HFFc6 (cell line): ENCODE measurements around the gene NSFL1C. TPM values are rescaled to one million over a fixed set of nuclear protein-coding genes. Genes with fewer than 3 reads are reported as not detected.

Experiments
- DNase-seq: peaks from one replicate; pipeline ENCODE4 v3.0.0-alpha.2; 2018
- H3K27ac Mint-ChIP-seq: 2 replicates; pipeline ENCODE4 v1.8.0; 2020; ENCODE audit warnings: mild to moderate bottlenecking, mixed read lengths
- H3K27me3 Mint-ChIP-seq: 2 replicates; pipeline ENCODE4 v1.8.0; 2021; ENCODE audit warnings: mild to moderate bottlenecking, moderate library complexity, mixed read lengths; ENCODE audit not compliant: insufficient read depth
- H3K36me3 Mint-ChIP-seq: 2 replicates; pipeline ENCODE4 v1.8.0; 2021; ENCODE audit warnings: low read depth, mixed read lengths
- H3K4me1 Mint-ChIP-seq: 2 replicates; pipeline ENCODE4 v1.8.0; 2020; ENCODE audit warnings: low read depth, mixed read lengths
- H3K4me3 Mint-ChIP-seq: 2 replicates; pipeline ENCODE4 v1.8.0; 2020; ENCODE audit warnings: mild to moderate bottlenecking, moderate library complexity, mixed read lengths
- H3K9me3 Mint-ChIP-seq: 2 replicates; pipeline ENCODE4 v1.8.0; 2020; ENCODE audit warnings: mild to moderate bottlenecking, mixed read lengths
- total RNA-seq, 6 experiments: library from RNA; stranded (reverse); fragmentation: NEBNext Ultra II Directional; extraction: Animal tissue kit (Norgen Biotek cat#: 25700); gene quantifications; 2 replicates in 1 of 6; 3 replicates in 5 of 6; pipeline ENCODE4 v1.2.3, GENCODE V29; 2021
- TF ChIP-seq, protein P1 (sequence below): fragments of 200-600 bp; sonication (generic); IDR thresholded peaks from 2 replicates; pipeline ENCODE4 v1.5.0; 2021; ENCODE audit warnings: antibody characterized with exemption, mild to moderate bottlenecking

Gene NSFL1C
- total RNA-seq, 6 experiments from 2014 or later = 85.4 to 125 (median 103) TPM

- Mint-ChIP-seq H3K4me3 (no peak overlapping the region), H3K4me1 (peaks cover 70% of the 10 kb centered on the region), H3K27ac (peak overlapping the region; percentile 26; the same call in 1 of the 2 replicates), H3K27me3 (no peaks in the 10 kb centered on the region; the same call in 1 of the 2 replicates), H3K36me3 (no peaks in the 10 kb centered on the region), H3K9me3 (no peaks in the 10 kb centered on the region)
- TF ChIP-seq, protein P1, sequence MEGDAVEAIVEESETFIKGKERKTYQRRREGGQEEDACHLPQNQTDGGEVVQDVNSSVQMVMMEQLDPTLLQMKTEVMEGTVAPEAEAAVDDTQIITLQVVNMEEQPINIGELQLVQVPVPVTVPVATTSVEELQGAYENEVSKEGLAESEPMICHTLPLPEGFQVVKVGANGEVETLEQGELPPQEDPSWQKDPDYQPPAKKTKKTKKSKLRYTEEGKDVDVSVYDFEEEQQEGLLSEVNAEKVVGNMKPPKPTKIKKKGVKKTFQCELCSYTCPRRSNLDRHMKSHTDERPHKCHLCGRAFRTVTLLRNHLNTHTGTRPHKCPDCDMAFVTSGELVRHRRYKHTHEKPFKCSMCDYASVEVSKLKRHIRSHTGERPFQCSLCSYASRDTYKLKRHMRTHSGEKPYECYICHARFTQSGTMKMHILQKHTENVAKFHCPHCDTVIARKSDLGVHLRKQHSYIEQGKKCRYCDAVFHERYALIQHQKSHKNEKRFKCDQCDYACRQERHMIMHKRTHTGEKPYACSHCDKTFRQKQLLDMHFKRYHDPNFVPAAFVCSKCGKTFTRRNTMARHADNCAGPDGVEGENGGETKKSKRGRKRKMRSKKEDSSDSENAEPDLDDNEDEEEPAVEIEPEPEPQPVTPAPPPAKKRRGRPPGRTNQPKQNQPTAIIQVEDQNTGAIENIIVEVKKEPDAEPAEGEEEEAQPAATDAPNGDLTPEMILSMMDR = no peak
- no peak for DNase-seq
Measured at GRCh38 chr20:1396264-1396663, 70.4 kb downstream of the NSFL1C start.

DNA sequence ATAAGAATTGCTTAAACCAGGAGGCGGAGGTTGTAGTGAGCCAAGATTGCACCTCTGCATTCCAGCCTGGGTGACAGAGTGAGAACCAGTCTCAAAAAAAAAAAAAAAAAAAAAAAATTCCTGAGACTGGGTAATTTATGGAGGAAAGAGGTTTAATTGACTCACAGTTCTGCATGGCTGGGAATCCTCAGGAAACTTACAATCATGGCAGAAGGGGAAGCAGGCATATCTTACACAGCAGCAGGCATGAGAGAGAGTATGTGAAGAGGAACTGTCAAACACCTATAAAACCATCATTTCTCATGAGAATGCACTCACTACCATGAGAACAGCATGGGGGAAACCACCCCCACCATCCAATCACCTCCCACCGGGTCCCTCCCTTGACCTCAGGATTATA is 72.0 kb downstream of the NSFL1C start:
- Mint-ChIP-seq H3K4me1 (peaks cover 70% of the 10 kb centered on the region), H3K9me3 (no peaks in the 10 kb centered on the region), H3K4me3 (no peak overlapping the region), H3K27me3 (no peaks in the 10 kb centered on the region; the same call in 1 of the 2 replicates), H3K27ac (no peak overlapping the region), H3K36me3 (no peaks in the 10 kb centered on the region)
- TF ChIP-seq, protein P1 = no peak
- no peak for DNase-seq

GRCh38 chr20:1393507-1393882 is 73.2 kb downstream of the NSFL1C start:
- Mint-ChIP-seq H3K36me3 (0 out of 2 replicates have a peak, but pooled peaks cover 6% of the 10 kb centered on the region), H3K27me3 (no peaks in the 10 kb centered on the region; the same call in 1 of the 2 replicates), H3K27ac (peak overlapping the region; percentile 78), H3K4me1 (peaks cover 73% of the 10 kb centered on the region), H3K4me3 (peak overlapping the region; percentile 91), H3K9me3 (no peaks in the 10 kb centered on the region)
- DNase-seq = no peak
- TF ChIP-seq, protein P1 = no peak

GRCh38 chr20:1392693-1393506 is 73.7 kb downstream of the NSFL1C start, which contains the start of gene FKBP1A:
FKBP1A (minus strand) TSS chr20:1393054; CDS start chr20:1392998, 56 bp downstream.
- TF ChIP-seq, protein P1 = peak; percentile 61
- Mint-ChIP-seq H3K4me3 (peak within 1 kb of the TSS; percentile 95), H3K27ac (peak within 1 kb of the TSS; percentile 87), H3K36me3 (0 out of 2 replicates have a peak, but pooled peaks cover 6% of the 10 kb centered on the region), H3K27me3 (no peaks in the 10 kb centered on the region; the same call in 1 of the 2 replicates), H3K4me1 (peaks cover 79% of the 10 kb centered on the region), H3K9me3 (no peaks in the 10 kb centered on the region)
- peak; percentile 80 for DNase-seq

DNA sequence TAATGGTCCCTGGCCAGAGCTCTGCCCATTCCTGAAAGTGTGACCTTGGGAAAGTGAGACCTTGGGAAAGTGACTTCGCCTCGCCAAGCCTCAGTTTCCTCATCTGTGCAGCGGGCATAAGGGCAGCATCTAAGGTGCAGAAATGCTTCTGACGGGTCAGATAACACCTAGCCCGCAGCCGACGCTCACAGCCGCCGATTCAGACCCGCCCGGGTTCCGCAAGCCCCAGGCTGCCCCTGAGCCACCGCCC is 74.3 kb downstream of the NSFL1C start:
- Mint-ChIP-seq H3K9me3 (no peaks in the 10 kb centered on the region), H3K4me1 (peaks cover 82% of the 10 kb centered on the region), H3K36me3 (0 out of 2 replicates have a peak, but pooled peaks cover 6% of the 10 kb centered on the region), H3K4me3 (peak overlapping the region; percentile 95), H3K27ac (peak overlapping the region; percentile 87), H3K27me3 (no peaks in the 10 kb centered on the region; the same call in 1 of the 2 replicates)
- TF ChIP-seq, protein P1 = no peak
- DNase-seq = no peak

Other genes with a start within 250 kb of the NSFL1C start
- under 1 TPM; 0.35 to 0.89 (median 0.56) TPM for gene RAD21L1, start 240.8 kb downstream of the NSFL1C start, total RNA-seq
- gene SNPH, start 200.6 kb downstream of the NSFL1C start, total RNA-seq = 10 to 100 TPM; 12.0 to 15.3 (median 13.3) TPM
- gene SDCBP2, start 137.7 kb downstream of the NSFL1C start, total RNA-seq = 1 to 10 TPM in 1 of 6 experiments, under 1 TPM in 5; 0.51 to 1.5 (median 0.76) TPM
- 100 to 1,000 TPM; 437 to 543 (median 491) TPM for gene FKBP1A, start 73.8 kb downstream of the NSFL1C start, total RNA-seq
- gene SIRPB2, start 24.6 kb upstream of the NSFL1C start, total RNA-seq = not detected
- not detected for gene SIRPD, start 90.9 kb upstream of the NSFL1C start, total RNA-seq
- gene SIRPB1, start 153.2 kb upstream of the NSFL1C start, total RNA-seq = not detected
- not detected for gene SIRPG, start 190.9 kb upstream of the NSFL1C start, total RNA-seq